Measurements from ENCODE around the gene LTBP4. TPM values are rescaled to one million over a fixed set of nuclear protein-coding genes. Genes with fewer than 3 reads are reported as not detected.

LTBP4 gene
- polyA plus RNA-seq, 1 of the 3 experiments (the other 2 are of a cell fraction): 24.8 TPM

- Histone ChIP-seq H4K20me1 (ENCODE audit: insufficient read depth) (no peaks in the 10 kb centered on the region), H2AFZ (ENCODE audit: low read depth) (no peak overlapping the region), H3K79me2 (ENCODE audit: insufficient read depth) (no peaks in the 10 kb centered on the region), H3K9me2 (no peaks in the 10 kb centered on the region), H3K36me3 (replicated peaks in 1 of 2; ENCODE audit: control insufficient read depth in 1 of 2, insufficient read depth in 2 of 2, low read length in 1 of 2) (peaks cover 51 to 63% of the 10 kb centered on the region in 2 experiments), H3K27ac (ENCODE audit: low read depth in 2 of 2, low read length in 1 of 2) (no peak overlapping the region), H3K4me1 (ENCODE audit: control insufficient read depth in 1 of 2, insufficient read depth in 2 of 2, low read depth in 1 of 2, low read length in 1 of 2) (no peaks in the 10 kb centered on the region), H3K4me3 (ENCODE audit: low read depth in 2 of 2, low read length in 1 of 2) (no peak overlapping the region), H3K9me3 (no peaks in the 10 kb centered on the region), H3K9ac (no peak overlapping the region), H3F3A (replicated peaks; ENCODE audit: insufficient read depth) (peaks cover 11% of the 10 kb centered on the region), H3K4me2 (no peak overlapping the region), H3K27me3 (ENCODE audit: insufficient read depth) (no peaks in the 10 kb centered on the region)
- ChIA-PET CTCF (interaction anchor here (2.1 kb wide), 1 partner anchor 10 kb away, joined by 9 read pairs; no protein-coding TSS in a partner anchor), POLR2A (no interaction called here)
- TF ChIP-seq TAF1 (IDR thresholded peaks at IDR 0.05; ENCODE audit: borderline replicate concordance, low read depth, low read length) (no peak), RAD21 (IDR thresholded peaks at IDR 0.05; ENCODE audit: low read length) (no peak), PBX3 (IDR thresholded peaks at IDR 0.05) (no peak), CHD2 (IDR thresholded peaks at IDR 0.05; ENCODE audit: low read length, partially characterized antibody) (no peak), NRF1 (IDR thresholded peaks at IDR 0.05; ENCODE audit: low read depth, low read length) (no peak), RCOR1 (IDR thresholded peaks at IDR 0.05; ENCODE audit: low read length) (no peak), EP300 (IDR thresholded peaks at IDR 0.05; ENCODE audit: borderline replicate concordance in 1 of 2, low read depth in 1 of 2, low read length in 1 of 2) (no peak), REST (IDR thresholded peaks at IDR 0.05; ENCODE audit: low read depth, low read length) (no peak), MAX (IDR thresholded peaks at IDR 0.05; ENCODE audit: low read depth) (no peak), GABPA (IDR thresholded peaks at IDR 0.05; ENCODE audit: low read depth) (no peak), FOXJ3 (CRISPR knock-in tag; IDR thresholded peaks at IDR 0.05) (no peak), FOSL2 (IDR thresholded peaks at IDR 0.05; ENCODE audit: borderline replicate concordance, low read depth) (no peak), FOXM1 (IDR thresholded peaks at IDR 0.05; ENCODE audit: low read depth) (no peak), ELF1 (IDR thresholded peaks at IDR 0.05) (no peak), RXRA (IDR thresholded peaks at IDR 0.05; ENCODE audit: borderline replicate concordance, low read depth) (no peak)
- WGBS (ENCODE audit: low lambda C conversion rate): 90% methylated on average over 7 of the region's 7 CpGs
- no peak for DNase-seq
These were observed 71.6 kb downstream of the LTBP4 start for GRCh38 chr19:40672573-40673299.
